KOPT-K1 (cell line): Measurements from ENCODE around the gene IQCE.

Source experiments
- H3K27ac ChIP-seq: fragments of 200-600 bp; sonication (generic); 2 replicates; pipeline ENCODE4 v1.5.1; 2016; ENCODE audit warnings: antibody characterized with exemption, mild to moderate bottlenecking, low read depth, low read length; ENCODE audit not compliant: poor library complexity, severe bottlenecking
- H3K36me3 ChIP-seq: fragments of 200-600 bp; sonication (generic); 2 replicates; pipeline ENCODE4 v1.5.1; 2017; ENCODE audit warnings: antibody characterized with exemption, mild to moderate bottlenecking, low read length, moderate library complexity; ENCODE audit not compliant: insufficient read depth
- H3K9me3 ChIP-seq: fragments of 200-600 bp; sonication (generic); 2 replicates; pipeline ENCODE4 v1.5.1; 2017; ENCODE audit warnings: antibody characterized with exemption, low read length, mild to moderate bottlenecking; ENCODE audit not compliant: insufficient read depth, poor library complexity, severe bottlenecking

Gene IQCE

GRCh38 chr7:2647594-2648172 is 88.9 kb downstream of the IQCE start:
- H3K36me3 ChIP-seq, result peaks cover 8% of the 10 kb centered on the region; the same call in 1 of the 2 replicates
- no peak overlapping the region for H3K27ac ChIP-seq
- H3K9me3 ChIP-seq, result no peaks in the 10 kb centered on the region

- H3K9me3 ChIP-seq, result no peaks in the 10 kb centered on the region
- H3K36me3 ChIP-seq, result peaks cover 8% of the 10 kb centered on the region; the same call in 1 of the 2 replicates
- H3K27ac ChIP-seq, result no peak overlapping the region
Observed at GRCh38 chr7:2649139-2649838, 90.5 kb downstream of the IQCE start.

GRCh38 chr7:2649991-2650390 is 91.2 kb downstream of the IQCE start:
- Histone ChIP-seq H3K36me3 (peaks cover 8% of the 10 kb centered on the region; the same call in 1 of the 2 replicates), H3K27ac (no peak overlapping the region), H3K9me3 (no peaks in the 10 kb centered on the region)

GRCh38 chr7:2650451-2650850 is 91.7 kb downstream of the IQCE start:
- Histone ChIP-seq H3K27ac (no peak overlapping the region), H3K9me3 (no peaks in the 10 kb centered on the region), H3K36me3 (peaks cover 8% of the 10 kb centered on the region; the same call in 1 of the 2 replicates)

- Histone ChIP-seq H3K9me3 (no peaks in the 10 kb centered on the region), H3K27ac (no peak overlapping the region), H3K36me3 (peaks cover 8% of the 10 kb centered on the region; the same call in 1 of the 2 replicates)
Observed at GRCh38 chr7:2651336-2651735, 92.6 kb downstream of the IQCE start.

- Histone ChIP-seq H3K27ac (no peak overlapping the region), H3K9me3 (no peaks in the 10 kb centered on the region), H3K36me3 (peaks cover 8% of the 10 kb centered on the region; the same call in 1 of the 2 replicates)
Observed at GRCh38 chr7:2651847-2652735, 93.3 kb downstream of the IQCE start.

GRCh38 chr7:2652736-2653060 is 93.9 kb downstream of the IQCE start:
- peaks cover 5% of the 10 kb centered on the region; the same call in 1 of the 2 replicates for H3K36me3 ChIP-seq
- no peaks in the 10 kb centered on the region for H3K9me3 ChIP-seq
- no peak overlapping the region for H3K27ac ChIP-seq

- peaks cover 4% of the 10 kb centered on the region; the same call in 1 of the 2 replicates for H3K36me3 ChIP-seq
- no peaks in the 10 kb centered on the region for H3K9me3 ChIP-seq
- no peak overlapping the region for H3K27ac ChIP-seq
Observed at GRCh38 chr7:2654059-2654458, 95.3 kb downstream of the IQCE start.

GRCh38 chr7:2655870-2656614 is 97.3 kb downstream of the IQCE start:
- Histone ChIP-seq H3K36me3 (peaks cover 4% of the 10 kb centered on the region; the same call in 1 of the 2 replicates), H3K9me3 (no peaks in the 10 kb centered on the region), H3K27ac (no peak overlapping the region)

GRCh38 chr7:2657208-2657607 is 98.4 kb downstream of the IQCE start:
- Histone ChIP-seq H3K36me3 (no peaks in the 10 kb centered on the region; the same call in 1 of the 2 replicates), H3K9me3 (no peaks in the 10 kb centered on the region), H3K27ac (no peak overlapping the region)

- Histone ChIP-seq H3K27ac (no peak overlapping the region), H3K9me3 (no peaks in the 10 kb centered on the region), H3K36me3 (no peaks in the 10 kb centered on the region; the same call in 1 of the 2 replicates)
Observed at GRCh38 chr7:2657920-2658671, 99.3 kb downstream of the IQCE start.

GRCh38 chr7:2658941-2659340 is 100.2 kb downstream of the IQCE start:
- H3K9me3 ChIP-seq, result no peaks in the 10 kb centered on the region
- H3K27ac ChIP-seq, result no peak overlapping the region
- H3K36me3 ChIP-seq, result no peaks in the 10 kb centered on the region; the same call in 1 of the 2 replicates

- Histone ChIP-seq H3K36me3 (no peaks in the 10 kb centered on the region; the same call in 1 of the 2 replicates), H3K27ac (no peak overlapping the region), H3K9me3 (no peaks in the 10 kb centered on the region)
Observed at GRCh38 chr7:2659556-2660358, 101.0 kb downstream of the IQCE start.
